IPS DF 6.9 (cell line): ENCODE data around the gene PACS2.

ENCODE experiments used
- DNase-seq: peaks from one replicate; pipeline ENCODE4 v3.0.0-alpha.2; 2013; ENCODE audit warnings: low read depth, low spot score
- H3K27ac ChIP-seq: one replicate; pipeline ENCODE4 v1.5.1; 2013; ENCODE audit warnings: low read length, control low read depth
- H3K27me3 ChIP-seq: 2 replicates; pipeline ENCODE4 v1.6.1; 2013; ENCODE audit warnings: mild to moderate bottlenecking, low read length; ENCODE audit not compliant: control insufficient read depth, insufficient read depth
- H3K36me3 ChIP-seq: 2 replicates; pipeline ENCODE4 v1.6.1; 2013; ENCODE audit warnings: low read length; ENCODE audit not compliant: control insufficient read depth, insufficient read depth
- H3K4me1 ChIP-seq: 2 replicates; pipeline ENCODE4 v1.6.1; 2013; ENCODE audit warnings: low read length; ENCODE audit not compliant: control insufficient read depth, insufficient read depth
- H3K4me3 ChIP-seq: 2 replicates; pipeline ENCODE4 v1.5.1; 2013; ENCODE audit warnings: mild to moderate bottlenecking, low read length
- H3K9me3 ChIP-seq: 2 replicates; pipeline ENCODE4 v1.6.1; 2013; ENCODE audit warnings: low read length, inconsistent platforms; ENCODE audit not compliant: control insufficient read depth, insufficient read depth
- WGBS: extraction: QIAGEN DNeasy Blood & Tissue Kit; methylation state at CpG from one replicate; pipeline ENCODE4 v1.1.7; 2013; ENCODE audit warnings: mixed read lengths, missing lambda C conversion rate; ENCODE audit not compliant: insufficient read length, insufficient coverage; 5-methylcytosine and 5-hydroxymethylcytosine counted together

Gene PACS2

GRCh38 chr14:105368032-105368417 is 53.5 kb downstream of the PACS2 start:
- Histone ChIP-seq H3K27ac (no peak overlapping the region), H3K27me3 (no peaks in the 10 kb centered on the region), H3K9me3 (no peaks in the 10 kb centered on the region; the same call in 1 of the 2 replicates), H3K36me3 (peaks cover 4% of the 10 kb centered on the region; the same call in 1 of the 2 replicates), H3K4me3 (no peak overlapping the region), H3K4me1 (no peaks in the 10 kb centered on the region)
- WGBS, result no CpG with 5 or more reads among the region's 20 CpGs
- no peak for DNase-seq

- WGBS, result no CpG with 5 or more reads among the region's 20 CpGs
- H3K4me1 ChIP-seq, result no peaks in the 10 kb centered on the region
- peaks cover 4% of the 10 kb centered on the region; the same call in 1 of the 2 replicates for H3K36me3 ChIP-seq
- no peaks in the 10 kb centered on the region for H3K27me3 ChIP-seq
- DNase-seq, result no peak
- no peak overlapping the region for H3K27ac ChIP-seq
- H3K9me3 ChIP-seq, result no peaks in the 10 kb centered on the region; the same call in 1 of the 2 replicates
- H3K4me3 ChIP-seq, result no peak overlapping the region
Observed at GRCh38 chr14:105368426-105368825, 53.9 kb downstream of the PACS2 start.

- Histone ChIP-seq H3K9me3 (no peaks in the 10 kb centered on the region; the same call in 1 of the 2 replicates), H3K27me3 (no peaks in the 10 kb centered on the region), H3K36me3 (peaks cover 4% of the 10 kb centered on the region; the same call in 1 of the 2 replicates), H3K27ac (no peak overlapping the region), H3K4me1 (no peaks in the 10 kb centered on the region), H3K4me3 (no peak overlapping the region)
- WGBS, result no CpG with 5 or more reads among the region's 29 CpGs
- no peak for DNase-seq
Observed at GRCh38 chr14:105368910-105369652, 54.5 kb downstream of the PACS2 start.

GRCh38 chr14:105369653-105370040 is 55.1 kb downstream of the PACS2 start:
- Histone ChIP-seq H3K9me3 (no peaks in the 10 kb centered on the region; the same call in 1 of the 2 replicates), H3K4me3 (no peak overlapping the region), H3K27ac (no peak overlapping the region), H3K36me3 (peaks cover 4% of the 10 kb centered on the region; the same call in 1 of the 2 replicates), H3K4me1 (no peaks in the 10 kb centered on the region), H3K27me3 (no peaks in the 10 kb centered on the region)
- no CpG with 5 or more reads among the region's 28 CpGs for WGBS
- no peak for DNase-seq

- Histone ChIP-seq H3K36me3 (no peaks in the 10 kb centered on the region), H3K9me3 (no peaks in the 10 kb centered on the region; the same call in 1 of the 2 replicates), H3K27ac (no peak overlapping the region), H3K4me3 (no peak overlapping the region), H3K4me1 (no peaks in the 10 kb centered on the region), H3K27me3 (no peaks in the 10 kb centered on the region)
- no CpG with 5 or more reads among the region's 11 CpGs for WGBS
- DNase-seq, result no peak
Observed at GRCh38 chr14:105374389-105374788, 59.8 kb downstream of the PACS2 start.

GRCh38 chr14:105375635-105376057 is 61.1 kb downstream of the PACS2 start:
- H3K36me3 ChIP-seq, result peaks cover 6% of the 10 kb centered on the region; the same call in 1 of the 2 replicates
- no peaks in the 10 kb centered on the region; the same call in 1 of the 2 replicates for H3K9me3 ChIP-seq
- no peak overlapping the region for H3K4me3 ChIP-seq
- no CpG with 5 or more reads among the region's 4 CpGs for WGBS
- no peak overlapping the region for H3K27ac ChIP-seq
- no peaks in the 10 kb centered on the region for H3K4me1 ChIP-seq
- H3K27me3 ChIP-seq, result no peaks in the 10 kb centered on the region
- no peak for DNase-seq

- H3K27ac ChIP-seq, result no peak overlapping the region
- H3K4me3 ChIP-seq, result no peak overlapping the region
- WGBS, result no CpG with 5 or more reads among the region's 34 CpGs
- no peaks in the 10 kb centered on the region for H3K27me3 ChIP-seq
- H3K4me1 ChIP-seq, result no peaks in the 10 kb centered on the region
- H3K36me3 ChIP-seq, result peaks cover 6% of the 10 kb centered on the region; the same call in 1 of the 2 replicates
- no peaks in the 10 kb centered on the region; the same call in 1 of the 2 replicates for H3K9me3 ChIP-seq
- DNase-seq, result no peak
Observed at GRCh38 chr14:105376521-105377440, 62.2 kb downstream of the PACS2 start.

- Histone ChIP-seq H3K4me1 (no peaks in the 10 kb centered on the region), H3K9me3 (no peaks in the 10 kb centered on the region), H3K4me3 (no peak overlapping the region), H3K36me3 (peaks cover 11% of the 10 kb centered on the region), H3K27me3 (no peaks in the 10 kb centered on the region), H3K27ac (no peak overlapping the region)
- DNase-seq, result no peak
- WGBS, result no CpG with 5 or more reads among the region's 23 CpGs
Observed at GRCh38 chr14:105377555-105378182, 63.1 kb downstream of the PACS2 start.

- Histone ChIP-seq H3K27me3 (no peaks in the 10 kb centered on the region), H3K4me1 (no peaks in the 10 kb centered on the region), H3K36me3 (peaks cover 16% of the 10 kb centered on the region), H3K4me3 (no peak overlapping the region), H3K27ac (no peak overlapping the region), H3K9me3 (no peaks in the 10 kb centered on the region)
- DNase-seq, result no peak
- WGBS, result no CpG with 5 or more reads among the region's 11 CpGs
Observed at GRCh38 chr14:105378199-105378598, 63.7 kb downstream of the PACS2 start.
